GM12875 (cell line): ENCODE measurements around the gene NYNRIN.

Experiments used
- H3K4me3 ChIP-seq: one replicate; pipeline ENCODE4 v1.5.1; 2011; ENCODE audit warnings: low read depth, low read length, control low read depth
- TF ChIP-seq, protein P1 (sequence below): IDR thresholded peaks from 2 replicates; pipeline ENCODE4 v1.5.1; 2011; ENCODE audit warnings: low read depth, mild to moderate bottlenecking, control low read depth, inconsistent platforms, low read length, moderate library complexity, borderline replicate concordance; ENCODE audit not compliant: insufficient read depth

NYNRIN gene

GRCh38 chr14:24403294-24403998 is 4.6 kb downstream of the NYNRIN start:
- TF ChIP-seq, protein P1, sequence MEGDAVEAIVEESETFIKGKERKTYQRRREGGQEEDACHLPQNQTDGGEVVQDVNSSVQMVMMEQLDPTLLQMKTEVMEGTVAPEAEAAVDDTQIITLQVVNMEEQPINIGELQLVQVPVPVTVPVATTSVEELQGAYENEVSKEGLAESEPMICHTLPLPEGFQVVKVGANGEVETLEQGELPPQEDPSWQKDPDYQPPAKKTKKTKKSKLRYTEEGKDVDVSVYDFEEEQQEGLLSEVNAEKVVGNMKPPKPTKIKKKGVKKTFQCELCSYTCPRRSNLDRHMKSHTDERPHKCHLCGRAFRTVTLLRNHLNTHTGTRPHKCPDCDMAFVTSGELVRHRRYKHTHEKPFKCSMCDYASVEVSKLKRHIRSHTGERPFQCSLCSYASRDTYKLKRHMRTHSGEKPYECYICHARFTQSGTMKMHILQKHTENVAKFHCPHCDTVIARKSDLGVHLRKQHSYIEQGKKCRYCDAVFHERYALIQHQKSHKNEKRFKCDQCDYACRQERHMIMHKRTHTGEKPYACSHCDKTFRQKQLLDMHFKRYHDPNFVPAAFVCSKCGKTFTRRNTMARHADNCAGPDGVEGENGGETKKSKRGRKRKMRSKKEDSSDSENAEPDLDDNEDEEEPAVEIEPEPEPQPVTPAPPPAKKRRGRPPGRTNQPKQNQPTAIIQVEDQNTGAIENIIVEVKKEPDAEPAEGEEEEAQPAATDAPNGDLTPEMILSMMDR = no peak
- H3K4me3 ChIP-seq = no peak overlapping the region

DNA sequence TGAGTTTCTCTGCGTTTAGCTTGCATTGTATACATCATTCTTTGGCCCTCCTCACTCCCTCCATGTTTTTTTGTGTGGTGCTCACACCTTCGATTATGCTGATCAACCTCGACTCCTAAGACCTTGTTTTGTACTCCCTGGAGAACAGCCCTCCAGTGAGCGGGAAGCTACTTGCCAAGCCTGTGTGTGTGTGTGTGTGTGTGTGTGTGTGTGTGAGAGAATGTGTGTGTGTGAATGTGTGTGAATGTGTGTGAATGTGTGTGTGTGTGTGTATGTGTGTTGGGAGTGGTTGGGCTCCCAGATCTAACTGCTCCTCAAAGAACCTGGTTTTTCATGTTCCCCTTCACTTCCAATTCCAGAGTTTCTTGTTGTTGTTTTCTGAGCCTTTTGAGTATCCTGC is 6.0 kb downstream of the NYNRIN start:
- no peak overlapping the region for H3K4me3 ChIP-seq
- TF ChIP-seq, protein P1 = no peak

GRCh38 chr14:24406416-24406815 is 7.6 kb downstream of the NYNRIN start:
- TF ChIP-seq, protein P1 = no peak
- H3K4me3 ChIP-seq = no peak overlapping the region

- TF ChIP-seq, protein P1 = no peak
Observed at GRCh38 chr14:24407608-24408325, 9.0 kb downstream of the NYNRIN start.

GRCh38 chr14:24408764-24409163 is 10.0 kb downstream of the NYNRIN start:
- no peak overlapping the region for H3K4me3 ChIP-seq
- TF ChIP-seq, protein P1 = no peak

More at GRCh38 chr14:24407608-24408325, 9.0 kb downstream of the NYNRIN start:
- no peak overlapping the region for H3K4me3 ChIP-seq

DNA sequence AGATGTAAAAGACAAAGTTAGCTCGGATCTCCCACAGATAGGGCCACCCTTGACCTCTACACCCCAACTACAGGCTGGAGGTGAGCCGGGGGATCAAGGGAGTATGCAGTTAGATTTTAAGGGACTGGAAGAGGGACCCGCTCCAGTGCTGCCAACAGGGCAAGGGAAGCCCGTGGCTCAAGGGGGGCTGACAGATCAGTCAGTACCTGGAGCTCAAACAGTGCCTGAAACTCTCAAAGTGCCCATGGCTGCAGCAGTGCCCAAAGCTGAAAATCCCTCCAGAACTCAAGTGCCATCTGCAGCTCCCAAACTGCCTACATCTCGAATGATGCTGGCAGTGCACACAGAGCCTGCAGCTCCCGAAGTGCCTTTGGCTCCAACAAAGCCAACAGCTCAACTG is 10.4 kb downstream of the NYNRIN start:
- H3K4me3 ChIP-seq = no peak overlapping the region
- TF ChIP-seq, protein P1 = no peak

- TF ChIP-seq, protein P1 = no peak
- no peak overlapping the region for H3K4me3 ChIP-seq
Observed at GRCh38 chr14:24409956-24410355, 11.2 kb downstream of the NYNRIN start.
